K562 (cell line): ENCODE data around the gene CLP1. TPM values are rescaled to one million over a fixed set of nuclear protein-coding genes. Genes with fewer than 3 reads are reported as not detected.
A peak's percentile ranks its signal among the peaks of the same experiment; 100 is the strongest.

Source experiments
- BRD4 ChIP-seq: fragments of 200-600 bp; sonication (generic); IDR thresholded peaks from 2 replicates; pipeline ENCODE4 v1.6.1; 2017; ENCODE audit warnings: inconsistent platforms
- E2F3 ChIP-seq: fragments of 250-450 bp; sonication (Bioruptor Pico); IDR thresholded peaks from 2 replicates; pipeline ENCODE4 v1.4.0; 2020; ENCODE audit warnings: mild to moderate bottlenecking
- EHMT2 ChIP-seq: fragments of 450-650 bp; IDR thresholded peaks from 2 replicates; pipeline ENCODE4 v1.6.1; 2018; ENCODE audit warnings: antibody characterized with exemption
- MED1 ChIP-seq: sonication (generic); formaldehyde crosslinking; IDR thresholded peaks from 2 replicates; pipeline ENCODE4 v1.8.1; 2023; ENCODE audit warnings: missing genetic modification reagents, borderline replicate concordance
- NCOR1 ChIP-seq: fragments of 450-650 bp; IDR thresholded peaks from 2 replicates; pipeline ENCODE4 v1.6.1; 2016; ENCODE audit warnings: mild to moderate bottlenecking, moderate library complexity
- PHF8 ChIP-seq: fragments of 200-600 bp; sonication (generic); IDR thresholded peaks from 2 replicates; pipeline ENCODE4 v1.6.1; 2012; ENCODE audit warnings: mixed run types, mild to moderate bottlenecking, inconsistent platforms, low read length, moderate library complexity, borderline replicate concordance
- PML ChIP-seq: IDR thresholded peaks from 2 replicates; pipeline ENCODE4 v1.6.1; 2012; ENCODE audit warnings: low read length, inconsistent platforms
- SMARCE1 ChIP-seq: fragments of 450-650 bp; IDR thresholded peaks from 2 replicates; pipeline ENCODE4 v1.7.1; 2016; ENCODE audit warnings: mild to moderate bottlenecking
- TAF15 ChIP-seq: fragments of 200-400 bp; formaldehyde crosslinking; IDR thresholded peaks from 2 replicates; pipeline ENCODE4 v1.6.1; 2017; ENCODE audit warnings: mild to moderate bottlenecking, low read depth, low read length, moderate library complexity
- TAF7 ChIP-seq: fragments of 450-650 bp; IDR thresholded peaks from 2 replicates; pipeline ENCODE4 v1.6.1; 2016; ENCODE audit warnings: missing genetic modification characterization, missing compliant biosample characterization
- TCF7 ChIP-seq: sonication (generic); IDR thresholded peaks from 2 replicates; pipeline ENCODE4 v1.6.1; 2016; ENCODE audit warnings: antibody characterized with exemption, borderline replicate concordance
- THAP7 ChIP-seq: fragments of 250-450 bp; sonication (Bioruptor Pico); IDR thresholded peaks from 2 replicates; pipeline ENCODE4 v1.5.0; 2021
- THRB ChIP-seq: fragments of 450-650 bp; formaldehyde crosslinking; conservative IDR thresholded peaks from 2 replicates; pipeline ENCODE4 v1.4.0; 2022; ENCODE audit warnings: mild to moderate bottlenecking, missing genetic modification characterization
- ZBTB1 ChIP-seq: sonication (generic); formaldehyde crosslinking; IDR thresholded peaks from 2 replicates; pipeline ENCODE4 v1.8.1; 2023; ENCODE audit warnings: missing genetic modification reagents, low read depth, mild to moderate bottlenecking, borderline replicate concordance
- ZC3H4 ChIP-seq: sonication (generic); formaldehyde crosslinking; IDR thresholded peaks from 2 replicates; pipeline ENCODE4 v1.9.0; 2021; ENCODE audit warnings: missing genetic modification reagents, borderline replicate concordance
- ZNF407 ChIP-seq: fragments of 450-650 bp; IDR thresholded peaks from 2 replicates; pipeline ENCODE4 v1.6.1; 2016; ENCODE audit warnings: low read depth
- ZNF583 ChIP-seq: fragments of 250-450 bp; sonication (Bioruptor Pico); IDR thresholded peaks from 2 replicates; pipeline ENCODE4 v1.4.0; 2020
- polyA plus RNA-seq, 8 experiments: library from polyadenylated mRNA; depleted of rRNA in 4 of 8; stranded (reverse) in 5 of 8; unstranded in 3 of 8; fragments of >200 nt; fragmentation: Nextera tagmentation in 2 of 8; fragmentation: Illumina TruSeq in 1 of 8; extraction: Ambion mirVana in 2 of 8; extraction: Trizol in 1 of 8; gene quantifications; 2 replicates each; pipeline versions ENCODE4 v1.2.1 to v1.2.3, GENCODE V29; 2011 to 2014; ENCODE audit warnings: inconsistent platforms in 1 of 8, missing spikeins in 1 of 8
- total RNA-seq, 7 experiments: library from RNA; depleted of rRNA in 6 of 7; stranded (reverse); fragments of >200 nt in 6 of 7; fragmentation: Illumina TruSeq in 2 of 7; extraction: Trizol in 2 of 7; gene quantifications; 2 replicates each; pipeline versions ENCODE4 v1.2.1 to v1.2.3, GENCODE V29; 2011 to 2021; ENCODE audit warnings: low replicate concordance in 1 of 7
- TF ChIP-seq, protein P1 (sequence below), 2 experiments: fragments of 450-650 bp in 1 of 2; sonication (generic) in 1 of 2; formaldehyde crosslinking; conservative IDR thresholded peaks; 2 replicates each; pipeline versions ENCODE4 v1.4.0 to v1.8.1; 2020 to 2022; ENCODE audit warnings: mild to moderate bottlenecking in 1 of 2, missing genetic modification reagents in 1 of 2

CLP1 gene
- total and polyA plus RNA-seq, 9 of the 15 experiments (the other 6 are each of a cell fraction or from before 2014, with no cell fraction given): 19.1 to 46.2 (median 27.8) TPM

GRCh38 chr11:57647960-57648800, 9.4 kb upstream of the CLP1 start (continued):
- TF ChIP-seq ZC3H4 (CRISPR knock-in tag): no peak
- no peak for TF ChIP-seq ZNF583 (CRISPR knock-in tag)
- no peak for TF ChIP-seq ZNF407
- TF ChIP-seq EHMT2: no peak
- TF ChIP-seq THAP7 (CRISPR knock-in tag): no peak
- no peak for TF ChIP-seq E2F3 (CRISPR knock-in tag)
- TF ChIP-seq SMARCE1: peak; percentile 93
- 0 out of 2 replicates have a peak, but pooled peaks have one; percentile 32 for TF ChIP-seq THRB (CRISPR knock-in tag)
- no peak for TF ChIP-seq TAF15
- TF ChIP-seq MED1 (CRISPR knock-in tag): no peak
- no peak for TF ChIP-seq BRD4
- TF ChIP-seq, protein P1, sequence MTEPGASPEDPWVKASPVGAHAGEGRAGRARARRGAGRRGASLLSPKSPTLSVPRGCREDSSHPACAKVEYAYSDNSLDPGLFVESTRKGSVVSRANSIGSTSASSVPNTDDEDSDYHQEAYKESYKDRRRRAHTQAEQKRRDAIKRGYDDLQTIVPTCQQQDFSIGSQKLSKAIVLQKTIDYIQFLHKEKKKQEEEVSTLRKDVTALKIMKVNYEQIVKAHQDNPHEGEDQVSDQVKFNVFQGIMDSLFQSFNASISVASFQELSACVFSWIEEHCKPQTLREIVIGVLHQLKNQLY (CRISPR knock-in tag; conservative IDR thresholded peaks at IDR 0.05): no peak
- peak; percentile 88 for TF ChIP-seq TCF7
- TF ChIP-seq TAF7 (tag): no peak
- peak; percentile 98 for TF ChIP-seq NCOR1
- no peak for TF ChIP-seq PHF8
- TF ChIP-seq PML: peak; percentile 97
- TF ChIP-seq ZBTB1: no peak
